GM19468 (cell line): Measurements from ENCODE around the gene CANX.

Source experiments
- ATAC-seq: cut with Tn5 transposase; IDR thresholded peaks from one replicate; pipeline ENCODE4 v1.9.1; 2021; ENCODE audit warnings: mild to moderate bottlenecking, moderate library complexity, moderate number of reproducible peaks; ENCODE audit not compliant: unreplicated experiment; ENCODE audit errors: extremely low read depth

CANX gene

DNA sequence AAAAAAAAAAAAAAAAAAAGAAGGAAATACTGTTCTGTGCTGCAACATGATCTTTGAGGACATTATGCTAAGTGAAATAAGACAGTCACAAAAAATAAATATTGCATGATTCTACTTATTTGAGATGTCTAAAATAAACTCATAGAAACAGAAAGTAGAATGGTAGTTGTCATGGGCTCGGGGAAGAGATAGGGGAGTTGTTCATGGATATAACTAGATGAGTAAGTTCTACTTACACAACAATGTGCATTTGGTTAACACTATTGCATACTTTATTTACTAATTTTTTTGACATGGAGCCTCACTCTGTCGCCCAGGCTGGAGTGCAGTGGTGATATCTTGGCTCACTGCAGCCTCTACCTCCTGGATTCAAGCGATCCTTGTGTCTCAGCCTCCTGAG is 49.0 kb downstream of the CANX start:
- ATAC-seq, result no peak

- no peak for ATAC-seq
Measured at GRCh38 chr5:179749857-179750508, 51.2 kb downstream of the CANX start.

DNA sequence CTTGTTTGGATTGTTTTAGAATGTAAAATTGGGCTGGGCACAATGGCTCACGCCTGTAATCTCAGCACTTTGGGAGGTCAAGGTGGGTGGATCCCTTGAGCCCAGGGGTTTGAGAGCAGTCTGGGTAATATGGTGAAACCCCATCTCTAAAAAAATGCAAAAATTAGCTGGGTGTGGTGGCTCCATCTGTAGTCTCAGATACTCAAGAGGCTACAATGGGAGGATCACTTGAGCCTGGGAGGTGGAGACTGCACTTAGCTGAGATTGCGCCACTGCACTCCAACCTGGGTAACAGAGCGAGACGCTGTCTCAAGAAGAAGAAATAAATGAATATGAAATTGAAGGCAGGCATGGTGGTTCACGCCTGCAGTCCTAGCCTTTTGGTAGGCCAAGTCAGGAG is 55.2 kb downstream of the CANX start:
- ATAC-seq, result no peak

DNA sequence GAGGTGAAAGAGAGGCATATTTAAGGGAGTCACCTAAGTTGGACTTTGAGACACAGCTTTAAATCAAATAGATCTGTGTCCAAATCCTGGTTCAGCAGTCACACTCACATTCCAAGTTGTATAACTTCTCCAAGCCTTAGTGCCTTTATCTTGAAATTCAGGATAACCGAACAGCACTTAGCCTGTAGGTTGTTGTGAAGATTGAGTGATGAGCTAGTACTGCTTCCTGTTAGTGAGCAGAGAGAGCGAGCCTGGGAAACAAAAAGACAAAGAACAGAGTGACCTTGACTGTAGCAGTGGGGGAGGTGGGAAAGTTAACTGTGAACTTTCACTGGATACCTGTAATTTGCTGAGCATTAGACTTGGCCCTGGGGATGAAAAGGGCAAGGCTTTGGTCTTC is 56.3 kb downstream of the CANX start:
- ATAC-seq, result no peak

GRCh38 chr5:179758955-179759354 is 60.2 kb downstream of the CANX start:
- ATAC-seq, result no peak

DNA sequence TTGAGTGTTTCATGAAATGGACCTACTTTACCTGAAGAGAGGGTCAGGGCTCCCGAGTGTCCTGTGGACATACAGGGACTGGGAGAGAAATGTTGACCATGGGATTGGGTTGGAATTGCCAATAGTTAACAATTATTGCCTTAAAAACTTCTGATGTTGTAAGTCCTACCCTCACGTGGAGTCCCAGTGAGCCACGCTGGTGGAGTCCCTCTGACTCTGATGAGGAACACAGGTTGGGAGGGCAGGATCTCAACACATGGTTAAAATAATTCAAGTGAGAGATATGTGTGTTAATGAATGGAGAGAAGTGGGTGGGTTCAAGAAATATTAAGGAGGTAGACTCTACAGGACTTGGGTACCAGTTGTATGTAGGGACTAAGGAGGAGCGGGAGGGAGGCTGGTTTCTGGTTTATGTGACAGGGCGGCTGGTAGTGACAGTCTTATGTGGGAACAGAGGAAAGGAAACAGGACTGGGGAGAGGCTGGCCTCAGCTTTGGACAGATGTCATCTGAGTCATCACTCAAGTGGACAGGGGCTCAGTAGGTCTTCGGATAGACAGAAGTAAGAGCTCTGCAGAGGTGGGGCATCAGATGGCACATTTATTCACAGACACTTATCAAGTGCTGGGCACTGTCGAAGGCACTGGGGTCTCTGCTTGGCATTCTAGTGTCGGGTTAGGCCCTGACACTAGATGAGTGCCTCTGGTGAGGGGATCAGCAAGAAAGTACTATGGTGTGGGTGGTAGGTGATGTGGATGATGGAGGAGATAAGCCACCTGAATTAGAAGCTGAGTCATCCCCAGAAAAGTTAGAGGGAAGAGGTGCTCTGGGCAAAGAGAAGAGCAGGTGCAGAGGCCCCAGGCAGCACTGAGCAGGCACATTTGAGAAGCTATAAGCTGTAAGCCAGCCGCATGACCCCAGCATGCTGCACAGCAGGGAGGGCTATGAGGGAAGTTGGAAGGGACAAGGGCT is 61.1 kb downstream of the CANX start:
- no peak for ATAC-seq

DNA sequence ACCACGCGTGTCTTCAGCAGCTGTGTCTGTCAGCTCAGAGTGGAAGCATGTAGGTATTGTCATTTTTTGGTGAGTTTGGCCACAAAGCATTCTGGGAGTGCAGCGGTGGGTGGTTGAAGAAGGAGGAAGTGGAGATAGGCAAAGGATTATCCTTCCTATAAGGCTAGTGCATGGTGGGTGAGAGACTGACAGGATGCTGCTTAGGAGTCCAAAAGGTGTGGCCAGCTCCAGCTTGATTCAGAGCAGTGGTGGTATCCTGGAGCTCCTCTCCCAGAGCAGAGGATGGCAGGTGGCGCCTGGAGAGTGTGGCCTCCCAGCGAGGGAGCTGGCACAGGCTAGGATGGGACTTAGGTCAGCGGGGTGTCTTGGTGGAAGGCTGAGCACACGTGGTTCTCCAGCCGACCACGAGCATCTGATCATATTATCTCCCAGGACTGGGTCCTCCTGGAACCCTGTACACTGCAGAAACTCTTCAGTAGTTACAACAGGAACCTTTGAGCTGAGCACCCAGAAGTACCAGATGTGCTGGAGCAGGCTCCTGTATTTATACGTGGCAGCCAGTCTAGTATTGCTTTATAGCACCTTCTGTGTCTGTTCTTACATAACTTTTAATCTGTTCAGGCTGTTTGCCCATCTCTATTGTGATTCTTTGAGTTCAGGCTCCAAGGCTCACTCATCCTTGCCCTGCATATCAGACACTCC is 63.5 kb downstream of the CANX start:
- ATAC-seq, result no peak

- no peak for ATAC-seq
Measured at GRCh38 chr5:179762781-179763176, 64.0 kb downstream of the CANX start.

GRCh38 chr5:179763215-179763945 is 64.6 kb downstream of the CANX start:
- no peak for ATAC-seq

DNA sequence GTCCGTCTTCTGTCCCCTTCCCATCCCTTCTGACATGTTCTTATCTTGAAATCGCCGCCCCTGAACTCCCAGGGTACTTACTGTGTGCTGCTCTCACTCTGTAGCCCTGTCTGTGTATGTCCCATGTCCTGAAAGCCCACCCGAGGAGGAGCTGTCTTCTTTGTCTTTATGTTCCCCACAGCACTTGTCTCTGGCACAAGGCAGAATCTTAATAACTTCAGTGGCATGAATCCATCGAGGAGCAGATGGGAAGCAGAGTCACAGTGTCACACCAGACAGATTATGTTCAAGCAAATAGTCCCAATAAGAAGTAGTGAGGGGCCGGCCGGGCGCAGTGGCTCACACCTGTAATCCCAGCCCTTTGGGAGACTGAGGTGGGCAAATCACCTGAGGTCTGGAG is 65.3 kb downstream of the CANX start:
- no peak for ATAC-seq

- ATAC-seq, result no peak
Measured at GRCh38 chr5:179765400-179765799, 66.6 kb downstream of the CANX start.

GRCh38 chr5:179766021-179766725 is 67.4 kb downstream of the CANX start:
- ATAC-seq, result no peak

DNA sequence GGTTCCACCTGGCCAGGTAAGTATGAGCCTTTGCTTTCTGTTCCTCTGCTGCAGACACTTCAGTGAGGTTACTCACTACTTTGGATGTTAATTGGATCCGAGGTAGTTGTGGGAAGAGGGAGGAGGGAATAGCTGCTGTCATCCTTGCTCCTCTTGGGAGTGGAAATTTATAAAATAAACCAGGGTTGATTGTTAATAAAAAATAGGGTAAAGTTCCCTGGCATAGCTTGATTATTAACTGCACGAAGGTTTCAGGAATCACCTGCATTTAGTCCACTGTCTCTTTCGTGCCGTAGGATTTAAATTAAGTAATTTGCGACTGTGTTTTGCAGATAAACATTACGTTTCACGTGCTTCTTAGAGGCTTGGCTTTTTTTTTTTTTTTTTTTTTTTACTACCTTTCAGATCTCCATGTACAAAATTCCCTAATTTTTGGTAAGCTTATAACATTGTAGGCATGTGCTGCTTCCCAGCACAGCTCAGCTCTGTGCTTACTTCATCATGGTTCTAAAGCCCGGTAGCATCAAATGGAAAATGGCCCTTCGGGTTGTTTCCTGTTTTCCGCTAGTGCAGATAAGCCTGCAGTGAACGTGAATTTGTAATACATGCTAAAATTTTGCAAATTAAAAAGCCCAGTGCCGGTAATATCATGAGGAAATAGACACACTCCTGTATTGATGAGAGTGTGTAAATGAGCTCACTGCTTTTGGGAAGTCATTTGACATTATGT is 68.1 kb downstream of the CANX start:
- ATAC-seq, result no peak

DNA sequence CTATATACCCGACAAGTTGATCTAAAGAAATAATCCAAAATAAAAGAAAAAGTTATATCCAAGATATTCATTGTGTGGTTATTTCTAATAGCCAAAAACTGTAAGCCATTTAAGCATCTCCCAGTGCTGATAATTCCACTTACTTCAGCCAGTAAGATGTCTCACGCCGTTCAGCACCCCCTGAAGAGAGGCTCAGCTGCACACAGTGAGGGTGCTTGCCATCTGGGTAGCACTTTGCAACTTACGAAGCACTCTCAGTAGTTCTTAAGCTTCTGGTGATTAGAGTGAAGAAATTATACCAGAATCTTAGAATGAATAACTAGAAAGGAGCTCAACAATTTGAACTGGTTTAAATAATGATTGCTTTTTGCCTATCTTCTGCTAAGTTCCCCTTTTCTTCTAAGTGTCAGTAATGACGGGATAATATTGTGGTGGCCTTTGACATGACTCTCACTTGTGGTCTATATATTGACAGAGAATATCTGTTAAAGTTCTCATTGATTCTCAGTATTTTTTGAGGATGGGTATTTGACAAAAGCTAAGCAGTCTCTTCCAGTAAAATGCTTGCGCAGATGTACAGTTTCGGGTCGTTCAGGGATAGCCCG is 68.8 kb downstream of the CANX start:
- no peak for ATAC-seq

DNA sequence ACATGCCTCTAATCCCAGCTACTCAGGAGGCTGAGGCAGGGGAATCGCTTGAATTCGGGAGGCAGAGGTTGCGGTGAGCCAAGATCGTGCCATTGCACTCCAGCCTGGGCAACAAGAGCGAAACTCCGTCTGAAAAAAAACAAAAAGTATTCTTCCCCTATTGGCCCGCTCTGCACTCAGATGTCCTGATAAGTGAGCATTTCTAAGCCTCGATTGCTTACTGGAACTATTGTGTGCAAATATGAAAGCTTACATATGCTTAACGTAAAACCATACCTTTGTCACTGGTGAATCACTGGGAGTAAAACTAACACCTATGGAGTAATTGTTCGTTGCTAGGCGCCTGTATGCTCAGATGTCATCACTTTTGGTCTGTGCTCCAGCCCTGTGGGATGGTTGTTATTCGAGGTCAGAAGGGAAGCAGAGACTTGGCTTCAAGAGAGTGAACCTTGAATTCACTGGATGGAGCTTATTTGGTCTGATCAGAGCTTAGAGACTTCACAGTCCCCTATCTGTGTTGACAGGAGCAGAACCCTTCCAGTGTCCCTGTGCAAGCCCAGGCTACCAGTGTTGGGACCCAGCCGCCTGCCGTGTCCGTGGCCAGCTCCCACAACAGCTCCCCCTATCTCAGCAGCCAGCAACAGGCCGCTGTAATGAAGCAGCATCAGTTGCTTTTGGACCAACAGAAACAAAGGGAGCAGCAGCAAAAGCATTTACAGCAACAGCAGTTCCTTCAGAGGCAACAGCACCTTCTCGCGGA is 69.7 kb downstream of the CANX start:
- ATAC-seq, result no peak

- ATAC-seq, result no peak
Measured at GRCh38 chr5:179769271-179769670, 70.5 kb downstream of the CANX start.

DNA sequence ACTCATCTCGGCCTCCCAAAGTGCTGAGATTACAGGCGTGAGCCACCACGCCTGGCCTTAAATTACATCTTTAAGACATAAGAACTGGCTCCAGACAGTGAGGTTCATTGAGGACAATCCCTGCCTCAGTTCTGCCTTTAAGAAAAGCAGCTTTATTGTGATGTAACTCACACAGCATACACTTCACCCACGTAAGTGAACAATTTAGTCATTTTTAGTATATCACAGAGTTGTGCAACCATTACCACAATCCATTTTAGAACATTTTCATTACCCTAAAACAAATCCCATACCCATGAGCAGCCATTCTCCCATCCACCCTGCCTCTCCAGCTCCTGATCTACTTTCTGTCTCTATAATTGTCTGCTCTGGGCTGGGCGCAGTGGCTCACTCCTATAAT is 71.0 kb downstream of the CANX start:
- ATAC-seq, result no peak

GRCh38 chr5:179771311-179771895 is 72.6 kb downstream of the CANX start:
- ATAC-seq, result no peak
